Tibial artery (tissue), 4 donors: ENCODE data around the gene PQBP1.

Experiments
- DNase-seq, 2 donors: peaks; one replicate each; pipeline ENCODE4 v3.0.0-alpha.2; 2019
- H3K27ac ChIP-seq, 2 donors: fragments of 200-600 bp; sonication (generic) in 1 of 2; 1 replicate in 1 of 2; 2 replicates in 1 of 2; pipeline ENCODE4 v1.5.1; 2018 to 2019; ENCODE audit warnings: mild to moderate bottlenecking in 1 of 2
- H3K27me3 ChIP-seq, 2 donors: fragments of 200-600 bp; sonication (generic) in 1 of 2; one replicate each; pipeline versions ENCODE4 v1.5.1 to v1.6.0; 2016 to 2019
- H3K36me3 ChIP-seq, 3 donors: fragments of 200-600 bp; sonication (generic) in 2 of 3; one replicate each; pipeline ENCODE4 v1.5.1; 2016 to 2019; ENCODE audit warnings: mild to moderate bottlenecking in 2 of 3
- H3K4me1 ChIP-seq, 4 donors: fragments of 200-600 bp; sonication (generic) in 2 of 4; 1 replicate in 3 of 4; 2 replicates in 1 of 4; pipeline ENCODE4 v1.5.1; 2016 to 2019
- H3K4me3 ChIP-seq, 2 donors: fragments of 200-600 bp; sonication (generic) in 1 of 2; 1 replicate in 1 of 2; 2 replicates in 1 of 2; pipeline ENCODE4 v1.5.1; 2018 to 2019; ENCODE audit warnings: mild to moderate bottlenecking in 2 of 2
- H3K9me3 ChIP-seq, 3 donors: fragments of 200-600 bp; sonication (generic) in 1 of 3; one replicate each; pipeline ENCODE4 v1.5.1; 2016 to 2019
- intact Hi-C: fragments of 100-400 bp; cut with DNase I; formaldehyde crosslinking; loops from one replicate; pipeline ENCODE4 v1.15.0; 2023; ENCODE audit warnings: low total_unique reads
- TF ChIP-seq, protein P1 (sequence below), 2 experiments: fragments of 200-600 bp in 1 of 2; fragments of 450-650 bp in 1 of 2; IDR thresholded peaks; one replicate each; pipeline ENCODE4 v1.5.1; 2017 to 2019; ENCODE audit warnings: antibody characterized with exemption in 2 of 2, mild to moderate bottlenecking in 1 of 2, moderate library complexity in 1 of 2

PQBP1 gene

DNA sequence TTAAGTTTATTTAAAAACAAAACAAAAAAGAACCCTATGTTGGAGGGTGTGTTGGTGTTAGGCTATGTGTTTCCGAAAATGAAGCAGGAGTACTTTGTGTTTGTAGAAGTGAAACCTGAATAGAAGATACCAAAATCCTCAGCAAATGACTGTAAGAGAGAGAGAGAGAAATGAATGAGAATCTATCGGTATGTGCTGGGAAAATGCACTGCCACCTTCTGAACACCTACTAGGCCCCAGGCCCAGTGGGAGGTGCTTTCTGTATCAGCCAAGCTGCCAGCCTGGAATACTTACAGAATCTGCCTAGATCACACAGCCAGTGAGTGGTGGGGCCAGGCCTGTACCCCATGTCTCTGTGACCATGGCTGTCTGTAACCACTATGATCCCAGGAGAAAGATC lies 36.0 kb downstream of the PQBP1 start:
- peaks cover 0 to 10% (median 0%) of the 10 kb centered on the region in 3 donors for H3K9me3 ChIP-seq
- TF ChIP-seq, protein P1, sequence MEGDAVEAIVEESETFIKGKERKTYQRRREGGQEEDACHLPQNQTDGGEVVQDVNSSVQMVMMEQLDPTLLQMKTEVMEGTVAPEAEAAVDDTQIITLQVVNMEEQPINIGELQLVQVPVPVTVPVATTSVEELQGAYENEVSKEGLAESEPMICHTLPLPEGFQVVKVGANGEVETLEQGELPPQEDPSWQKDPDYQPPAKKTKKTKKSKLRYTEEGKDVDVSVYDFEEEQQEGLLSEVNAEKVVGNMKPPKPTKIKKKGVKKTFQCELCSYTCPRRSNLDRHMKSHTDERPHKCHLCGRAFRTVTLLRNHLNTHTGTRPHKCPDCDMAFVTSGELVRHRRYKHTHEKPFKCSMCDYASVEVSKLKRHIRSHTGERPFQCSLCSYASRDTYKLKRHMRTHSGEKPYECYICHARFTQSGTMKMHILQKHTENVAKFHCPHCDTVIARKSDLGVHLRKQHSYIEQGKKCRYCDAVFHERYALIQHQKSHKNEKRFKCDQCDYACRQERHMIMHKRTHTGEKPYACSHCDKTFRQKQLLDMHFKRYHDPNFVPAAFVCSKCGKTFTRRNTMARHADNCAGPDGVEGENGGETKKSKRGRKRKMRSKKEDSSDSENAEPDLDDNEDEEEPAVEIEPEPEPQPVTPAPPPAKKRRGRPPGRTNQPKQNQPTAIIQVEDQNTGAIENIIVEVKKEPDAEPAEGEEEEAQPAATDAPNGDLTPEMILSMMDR (IDR thresholded peaks at IDR 0.05), result no peak
- intact Hi-C loops, result no loop called here
- no peak for DNase-seq
- H3K27me3 ChIP-seq, result no peaks in the 10 kb centered on the region
- peaks cover 0 to 4% (median 1%) of the 10 kb centered on the region in 4 donors for H3K4me1 ChIP-seq
- no peak overlapping the region for H3K27ac ChIP-seq
- H3K36me3 ChIP-seq, result peaks cover 4 to 47% (median 13%) of the 10 kb centered on the region in 3 donors
- no peak overlapping the region for H3K4me3 ChIP-seq

DNA sequence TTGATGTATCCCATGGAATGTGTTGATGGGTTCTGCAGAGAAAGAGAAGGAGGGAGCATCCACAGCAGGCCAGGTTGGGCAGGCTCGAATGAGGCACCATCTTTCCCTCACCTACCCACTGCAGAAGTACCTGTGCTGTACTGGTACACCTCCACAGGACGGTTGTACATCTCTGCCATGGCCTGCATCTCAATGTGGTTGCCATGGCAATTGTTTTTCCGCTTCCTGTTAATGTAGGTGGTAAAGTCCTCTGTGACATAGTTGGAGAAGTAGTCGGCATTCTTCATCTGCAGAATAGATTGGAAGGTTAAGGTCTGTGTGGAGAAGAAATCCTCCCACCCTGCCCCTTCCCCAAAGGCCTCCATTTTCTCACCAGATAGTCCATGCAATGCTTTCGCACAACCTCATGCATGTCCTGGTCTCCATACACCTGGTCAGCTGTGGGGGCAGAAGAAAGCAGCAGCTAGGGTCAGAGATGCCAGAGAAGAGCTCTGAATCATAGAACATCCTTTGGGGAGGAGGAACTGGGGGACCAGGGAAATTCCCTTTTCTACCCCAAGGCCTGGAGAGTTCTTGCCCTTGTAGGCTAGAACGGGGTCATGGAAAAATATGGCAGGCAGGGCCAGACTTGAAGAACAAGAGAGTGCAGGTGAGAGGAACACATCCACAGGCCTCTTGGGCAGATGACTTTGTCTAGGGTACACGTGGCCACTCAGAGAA lies 37.0 kb downstream of the PQBP1 start:
- no peak for DNase-seq
- Histone ChIP-seq H3K4me3 (no peak overlapping the region), H3K27me3 (no peaks in the 10 kb centered on the region), H3K36me3 (peaks cover 4 to 46% (median 13%) of the 10 kb centered on the region in 3 donors), H3K4me1 (peaks cover 0 to 6% (median 2%) of the 10 kb centered on the region in 4 donors), H3K9me3 (peaks cover 0 to 10% (median 0%) of the 10 kb centered on the region in 3 donors), H3K27ac (no peak overlapping the region)
- intact Hi-C loops, result no loop called here
- TF ChIP-seq, protein P1 (IDR thresholded peaks at IDR 0.05), result no peak

GRCh38 chrX:48935301-48935670 lies 37.6 kb downstream of the PQBP1 start:
- Histone ChIP-seq H3K27me3 (no peaks in the 10 kb centered on the region), H3K4me3 (no peak overlapping the region), H3K36me3 (peaks cover 4 to 44% (median 13%) of the 10 kb centered on the region in 3 donors), H3K27ac (no peak overlapping the region), H3K4me1 (peaks cover 0 to 11% (median 2%) of the 10 kb centered on the region in 4 donors), H3K9me3 (peaks cover 0 to 10% (median 0%) of the 10 kb centered on the region in 3 donors)
- TF ChIP-seq, protein P1 (IDR thresholded peaks at IDR 0.05), result no peak
- no peak for DNase-seq
- intact Hi-C loops, result no loop called here

GRCh38 chrX:48936429-48937053 lies 38.8 kb downstream of the PQBP1 start:
- H3K9me3 ChIP-seq, result peaks cover 0 to 10% (median 0%) of the 10 kb centered on the region in 3 donors
- no peak overlapping the region for H3K27ac ChIP-seq
- TF ChIP-seq, protein P1 (IDR thresholded peaks at IDR 0.05), result no peak
- peaks cover 4 to 39% (median 13%) of the 10 kb centered on the region in 3 donors for H3K36me3 ChIP-seq
- DNase-seq, result no peak
- H3K27me3 ChIP-seq, result no peaks in the 10 kb centered on the region
- no peak overlapping the region for H3K4me3 ChIP-seq
- intact Hi-C loops, result no loop called here
- peaks cover 0 to 13% (median 5%) of the 10 kb centered on the region in 4 donors for H3K4me1 ChIP-seq

DNA sequence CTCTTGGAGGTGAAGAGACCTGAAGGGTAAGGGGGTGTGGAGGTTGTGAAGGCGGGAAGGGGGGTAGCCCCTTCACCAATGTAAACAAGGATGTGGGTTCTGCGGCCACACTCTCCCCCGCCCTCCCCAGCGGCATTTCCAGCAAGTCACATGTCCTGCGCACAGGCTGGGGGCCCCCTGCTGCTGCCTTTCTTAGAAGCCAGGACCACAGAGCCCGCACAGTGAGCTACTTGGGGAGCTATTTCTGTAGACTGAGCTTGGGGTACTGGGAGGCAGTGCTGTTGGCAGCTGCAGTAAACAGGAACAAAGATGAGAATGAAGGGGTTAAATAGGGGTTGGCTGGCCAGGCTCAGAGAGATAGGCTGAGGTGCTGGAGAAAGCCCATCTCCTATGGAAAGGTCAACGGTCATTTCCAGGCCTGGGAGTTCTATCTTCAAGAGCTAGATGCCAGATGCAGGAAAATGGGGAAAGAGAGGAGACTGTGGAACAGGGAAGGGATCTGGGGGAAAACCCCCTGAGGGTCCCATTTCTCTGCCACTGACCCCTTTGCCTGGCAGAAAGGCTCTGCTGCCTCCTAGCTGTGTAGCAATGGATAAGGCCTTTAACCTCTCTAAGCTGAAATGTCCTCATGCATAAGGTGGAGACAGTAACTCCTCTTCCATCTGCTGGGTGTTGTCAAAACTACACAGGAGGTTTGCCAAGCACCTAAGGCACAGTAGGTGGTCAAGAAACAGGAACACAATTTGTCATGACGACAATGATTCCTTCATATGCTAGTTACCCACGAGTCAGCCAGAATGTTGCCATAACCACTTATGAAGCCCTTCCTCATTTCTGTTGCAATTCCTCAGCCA lies 39.6 kb downstream of the PQBP1 start:
- DNase-seq, result no peak
- intact Hi-C loops, result no loop called here
- H3K36me3 ChIP-seq, result peaks cover 4 to 41% (median 13%) of the 10 kb centered on the region in 3 donors
- H3K4me3 ChIP-seq, result no peak overlapping the region
- no peaks in the 10 kb centered on the region for H3K27me3 ChIP-seq
- peaks cover 0 to 13% (median 5%) of the 10 kb centered on the region in 4 donors for H3K4me1 ChIP-seq
- peaks cover 0 to 9% (median 0%) of the 10 kb centered on the region in 3 donors for H3K9me3 ChIP-seq
- TF ChIP-seq, protein P1 (IDR thresholded peaks at IDR 0.05), result no peak
- H3K27ac ChIP-seq, result no peak overlapping the region
